Kidney (tissue), 14 donors: Measurements from ENCODE around the gene ATAD3C. TPM values are rescaled to one million over a fixed set of nuclear protein-coding genes. Genes with fewer than 3 reads are reported as not detected.
"Not testable (repeated sequence)": the region's sequence is repeated elsewhere in the genome, so short reads cannot be mapped to it uniquely, and the experiment has no call there.

Experiments used
- DNase-seq, 5 donors: peaks; one replicate each; pipeline ENCODE4 v3.0.0-alpha.2; 2013 to 2020
- FAIRE-seq: peaks from 2 replicates; lab custom pipeline; 2012; peaks lifted over from hg19 to GRCh38; lab: Jason Lieb, UNC
- H3K27ac ChIP-seq, 2 donors: one replicate each; pipeline ENCODE4 v1.7.0; 2013; ENCODE audit warnings: low read depth in 2 of 2, low read length in 2 of 2, inconsistent platforms in 1 of 2
- H3K27me3 ChIP-seq: one replicate; pipeline ENCODE4 v1.7.1; 2013; ENCODE audit warnings: low read length, inconsistent platforms; ENCODE audit not compliant: control insufficient read depth, insufficient read depth
- H3K36me3 ChIP-seq, 3 donors: one replicate each; pipeline versions ENCODE4 v1.7.0 to v1.7.1; 2013; ENCODE audit warnings: low read length in 3 of 3, control low read depth in 1 of 3, inconsistent platforms in 1 of 3; ENCODE audit not compliant: insufficient read depth in 3 of 3, control insufficient read depth in 2 of 3
- H3K4me1 ChIP-seq, 3 donors: one replicate each; pipeline versions ENCODE4 v1.7.0 to v1.7.1; 2013; ENCODE audit warnings: low read length in 3 of 3, inconsistent platforms in 1 of 3, low read depth in 1 of 3; ENCODE audit not compliant: control insufficient read depth in 2 of 3, insufficient read depth in 2 of 3
- H3K4me3 ChIP-seq, 3 donors: one replicate each; pipeline versions ENCODE4 v1.7.0 to v1.8.1; 2013; ENCODE audit warnings: low read length in 3 of 3, control low read depth in 1 of 3, inconsistent platforms in 1 of 3
- H3K9ac ChIP-seq, 3 donors: one replicate each; pipeline versions ENCODE4 v1.7.0 to v1.7.1; 2013; ENCODE audit warnings: low read length in 3 of 3, control low read depth in 1 of 3, inconsistent platforms in 1 of 3
- H3K9me3 ChIP-seq, 3 donors: one replicate each; pipeline versions ENCODE4 v1.7.0 to v1.7.1; 2013; ENCODE audit warnings: low read length in 3 of 3, control low read depth in 1 of 3, inconsistent platforms in 1 of 3; ENCODE audit not compliant: control insufficient read depth in 2 of 3, insufficient read depth in 1 of 3
- intact Hi-C: fragments of 100-400 bp; cut with DNase I; formaldehyde crosslinking; loops from one replicate; pipeline ENCODE4 v1.11.1; 2022
- polyA plus RNA-seq: library from polyadenylated mRNA; stranded (reverse); fragments of 350-450 nt; fragmentation: Illumina TruSeq; extraction: RNeasy Lipid Tissue Mini Kit (QIAGEN cat#74804); gene quantifications from one replicate; pipeline ENCODE4 v1.2.3, GENCODE V29; 2014; ENCODE audit warnings: low read depth, low replicate concordance; ENCODE audit not compliant: insufficient read depth
- total RNA-seq: library from RNA; stranded (reverse); fragmentation: NEBNext Ultra II Directional; extraction: Animal tissue kit (Norgen Biotek cat#: 25700); gene quantifications from one replicate; pipeline ENCODE4 v1.2.1, GENCODE V29; 2021
- TF ChIP-seq, protein P1 (sequence below): IDR thresholded peaks from 3 replicates; pipeline ENCODE4 v1.5.1; 2012; ENCODE audit warnings: mild to moderate bottlenecking, moderate library complexity, borderline replicate concordance; ENCODE audit not compliant: insufficient read depth; ENCODE audit errors: extremely low read depth
- donor health status: control.
- donor health status: control.
- donor health status: control.
- donor health status: control.
- donor health status: control.
- donor health status: DM: yes; HTN: yes; CAD: no.
- donor health status: Normal renal cell carcinoma (clear cell type).

Gene ATAD3C
- total and polyA plus RNA-seq, 2 donors from 2014 or later = 10.0 to 14.3 TPM

DNA sequence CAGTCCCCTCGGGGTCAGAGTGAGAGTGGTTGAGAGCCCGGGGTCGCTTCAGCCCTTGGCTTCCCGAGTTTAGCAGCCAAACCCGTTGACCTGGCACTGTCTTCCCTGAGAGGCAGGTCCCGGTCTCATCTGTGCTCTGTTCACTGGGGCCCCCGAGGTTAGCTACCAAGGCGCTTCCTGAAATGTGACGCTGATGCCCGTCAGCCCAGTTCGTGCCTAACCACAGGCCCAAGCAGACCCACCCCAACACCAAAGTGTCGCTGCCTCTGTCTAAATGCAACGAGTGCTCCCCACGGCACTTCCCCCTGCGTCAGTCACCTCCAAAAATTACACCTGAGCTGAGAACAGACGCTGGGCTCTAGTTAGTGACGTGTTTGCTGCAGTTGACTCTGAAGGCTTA is 26.5 kb downstream of the ATAD3C start:
- H3K9me3 ChIP-seq, DNase-seq, FAIRE-seq, H3K4me3 ChIP-seq, H3K27ac ChIP-seq, H3K27me3 ChIP-seq, H3K9ac ChIP-seq, H3K4me1 ChIP-seq, intact Hi-C loops: not testable (repeated sequence)
- peaks cover 0 to 14% (median 4%) of the 10 kb centered on the region in 3 donors for H3K36me3 ChIP-seq

DNA sequence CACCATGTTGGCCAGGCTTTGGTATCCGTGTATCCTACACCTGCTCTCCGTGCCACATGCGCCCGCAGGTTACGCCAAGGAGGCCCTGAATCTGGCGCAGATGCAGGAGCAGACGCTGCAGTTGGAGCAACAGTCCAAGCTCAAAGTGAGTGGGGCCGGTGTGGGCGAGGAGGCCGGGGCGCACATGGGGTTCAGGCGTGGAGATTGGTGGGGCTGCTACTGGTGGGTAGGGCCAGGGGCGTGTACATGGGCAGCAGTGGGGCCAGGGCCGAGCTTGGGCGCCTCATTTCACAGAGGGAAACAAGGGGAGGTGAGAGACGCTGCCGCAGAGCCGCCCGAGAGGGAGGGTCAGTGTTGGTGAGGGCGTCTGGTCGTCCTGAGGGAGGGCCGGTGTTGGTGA is 27.7 kb downstream of the ATAD3C start:
- Histone ChIP-seq H3K9ac (no peak overlapping the region), H3K4me1 (peaks cover 0 to 4% (median 0%) of the 10 kb centered on the region in 3 donors), H3K36me3 (peaks cover 0 to 14% (median 4%) of the 10 kb centered on the region in 3 donors), H3K27ac (no peak overlapping the region), H3K4me3 (no peak overlapping the region), H3K27me3 (no peaks in the 10 kb centered on the region), H3K9me3 (no peaks in the 10 kb centered on the region)
- DNase-seq (no peak), FAIRE-seq (no peak)
- intact Hi-C loops = no loop called here
- TF ChIP-seq, protein P1, sequence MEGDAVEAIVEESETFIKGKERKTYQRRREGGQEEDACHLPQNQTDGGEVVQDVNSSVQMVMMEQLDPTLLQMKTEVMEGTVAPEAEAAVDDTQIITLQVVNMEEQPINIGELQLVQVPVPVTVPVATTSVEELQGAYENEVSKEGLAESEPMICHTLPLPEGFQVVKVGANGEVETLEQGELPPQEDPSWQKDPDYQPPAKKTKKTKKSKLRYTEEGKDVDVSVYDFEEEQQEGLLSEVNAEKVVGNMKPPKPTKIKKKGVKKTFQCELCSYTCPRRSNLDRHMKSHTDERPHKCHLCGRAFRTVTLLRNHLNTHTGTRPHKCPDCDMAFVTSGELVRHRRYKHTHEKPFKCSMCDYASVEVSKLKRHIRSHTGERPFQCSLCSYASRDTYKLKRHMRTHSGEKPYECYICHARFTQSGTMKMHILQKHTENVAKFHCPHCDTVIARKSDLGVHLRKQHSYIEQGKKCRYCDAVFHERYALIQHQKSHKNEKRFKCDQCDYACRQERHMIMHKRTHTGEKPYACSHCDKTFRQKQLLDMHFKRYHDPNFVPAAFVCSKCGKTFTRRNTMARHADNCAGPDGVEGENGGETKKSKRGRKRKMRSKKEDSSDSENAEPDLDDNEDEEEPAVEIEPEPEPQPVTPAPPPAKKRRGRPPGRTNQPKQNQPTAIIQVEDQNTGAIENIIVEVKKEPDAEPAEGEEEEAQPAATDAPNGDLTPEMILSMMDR = no peak

DNA sequence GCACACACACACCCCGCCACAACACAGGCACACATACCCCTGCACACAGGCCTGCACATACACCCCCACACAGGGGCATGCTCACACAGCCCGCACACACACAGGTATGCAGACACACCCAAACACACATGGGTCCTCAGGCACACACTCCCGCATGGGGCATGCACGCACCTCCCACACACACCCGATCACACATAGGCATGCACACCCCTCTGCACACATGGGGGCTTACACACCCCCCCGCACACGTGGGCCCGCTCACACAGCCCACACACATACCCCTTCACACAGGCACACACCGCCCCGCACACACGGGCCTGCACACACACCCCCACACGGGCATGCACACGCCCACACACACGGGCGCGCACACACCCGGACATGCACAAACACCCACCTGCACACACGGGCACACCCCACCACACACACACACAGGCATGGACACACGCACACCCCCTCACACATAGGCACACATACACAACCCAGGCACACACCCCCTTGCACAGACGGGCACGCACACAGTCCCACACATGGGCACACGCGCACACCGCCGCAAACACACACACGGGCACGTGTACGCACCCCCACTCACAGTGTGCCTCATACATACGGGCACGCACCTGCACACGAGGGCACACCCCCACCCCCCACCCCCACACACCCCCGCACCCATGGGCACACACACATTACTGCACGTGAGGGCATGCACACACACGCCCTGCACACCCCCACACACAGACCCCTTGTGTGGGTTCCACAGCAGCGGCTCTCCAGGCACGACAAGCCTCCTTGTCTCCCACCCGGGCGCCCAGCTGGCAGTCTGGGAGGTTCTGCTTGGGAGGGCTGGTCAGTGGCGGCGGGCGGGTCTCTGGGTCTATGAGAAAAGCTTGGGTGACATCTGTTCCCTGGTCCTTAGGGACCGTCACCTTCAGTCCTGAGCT is 30.3 kb downstream of the ATAD3C start:
- no peaks in the 10 kb centered on the region for H3K4me1 ChIP-seq
- DNase-seq = no peak
- FAIRE-seq = no peak
- TF ChIP-seq, protein P1 = no peak
- peaks cover 0 to 17% (median 6%) of the 10 kb centered on the region in 3 donors for H3K36me3 ChIP-seq
- no peaks in the 10 kb centered on the region for H3K27me3 ChIP-seq
- H3K9me3 ChIP-seq = no peaks in the 10 kb centered on the region
- no peak overlapping the region for H3K9ac ChIP-seq
- intact Hi-C loops = no loop called here
- no peak overlapping the region for H3K27ac ChIP-seq
- H3K4me3 ChIP-seq = no peak overlapping the region

DNA sequence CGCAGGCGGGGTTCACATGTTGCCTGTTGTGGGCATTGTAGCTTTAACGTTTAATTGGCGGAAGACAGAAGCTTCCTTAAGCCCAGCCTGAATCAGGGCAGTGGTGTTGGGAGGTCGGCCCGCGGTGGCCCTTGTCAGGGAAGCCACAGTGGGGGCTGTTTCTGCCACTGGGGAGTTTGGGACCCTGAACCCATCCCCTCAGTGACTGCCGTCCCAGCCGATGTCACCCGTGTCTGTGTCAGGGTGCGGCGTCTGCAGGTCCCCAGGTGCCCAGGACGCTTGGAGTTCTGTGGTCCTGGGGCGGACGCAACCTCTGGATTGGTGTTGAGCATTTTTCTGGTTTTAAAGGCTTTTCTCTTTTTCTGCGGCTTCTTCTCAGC is 31.0 kb downstream of the ATAD3C start:
- peaks cover 0 to 17% (median 6%) of the 10 kb centered on the region in 3 donors for H3K36me3 ChIP-seq
- H3K4me1 ChIP-seq, H3K4me3 ChIP-seq, H3K9me3 ChIP-seq, FAIRE-seq, intact Hi-C loops, H3K27ac ChIP-seq, DNase-seq, H3K27me3 ChIP-seq, H3K9ac ChIP-seq: not testable (repeated sequence)

DNA sequence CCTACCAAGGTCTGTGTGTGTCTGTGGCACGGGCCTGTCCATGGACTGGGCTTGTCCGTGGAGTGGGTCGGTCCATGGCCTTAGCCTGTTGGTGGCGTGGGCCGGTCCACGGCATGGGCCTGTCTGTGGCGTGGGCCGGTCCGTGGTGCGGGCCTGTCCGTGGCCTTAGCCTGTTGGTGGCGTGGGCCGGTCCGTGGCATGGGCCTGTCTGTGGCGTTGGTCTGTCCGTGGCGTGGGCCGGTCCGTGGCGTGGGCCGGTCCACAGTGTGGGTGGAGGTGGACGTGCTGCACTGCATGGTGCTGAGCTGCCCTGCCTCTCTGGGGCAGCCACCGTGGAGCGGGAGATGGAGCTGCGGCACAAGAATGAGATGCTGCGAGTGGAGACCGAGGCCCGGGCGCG is 32.3 kb downstream of the ATAD3C start:
- H3K27me3 ChIP-seq, FAIRE-seq, H3K9me3 ChIP-seq, DNase-seq, intact Hi-C loops, H3K4me3 ChIP-seq, H3K9ac ChIP-seq, H3K4me1 ChIP-seq, H3K27ac ChIP-seq: not testable (repeated sequence)
- peaks cover 0 to 17% (median 6%) of the 10 kb centered on the region in 3 donors for H3K36me3 ChIP-seq
